ENCODE data around the gene MVB12B. TPM values are rescaled to one million over a fixed set of nuclear protein-coding genes. Genes with fewer than 3 reads are reported as not detected.

Gene MVB12B
- polyA plus RNA-seq, 1 donor from 2014 or later: 39.5 TPM

DNA sequence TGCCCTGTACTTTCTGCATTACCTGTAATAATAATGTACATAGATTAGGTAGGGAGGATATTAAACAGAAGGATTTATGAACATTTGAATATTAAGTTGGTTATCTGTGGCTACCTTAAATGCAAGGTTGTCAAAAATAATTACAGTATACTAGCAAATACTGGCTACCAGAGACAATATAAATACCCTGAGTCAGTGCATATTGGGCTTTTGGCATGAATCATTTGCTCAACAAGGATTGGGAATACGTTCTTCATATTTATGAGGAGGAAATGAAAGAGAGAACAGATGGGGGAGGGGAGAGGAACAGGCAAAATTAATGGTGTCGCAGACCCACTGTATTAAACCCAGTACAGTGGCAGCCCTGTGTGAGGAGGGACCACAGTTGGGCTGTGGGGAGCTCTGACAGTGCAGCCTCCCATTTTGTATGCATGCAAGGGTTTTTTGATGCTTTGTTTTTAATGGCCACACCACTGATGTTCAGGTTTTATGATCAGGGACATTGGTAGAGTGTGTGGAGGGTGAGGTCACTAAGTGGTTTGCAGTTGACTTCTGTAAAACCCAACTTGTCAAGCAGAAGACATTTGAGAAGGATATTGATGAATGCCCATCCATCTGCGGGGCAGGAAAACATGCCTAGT lies 56.9 kb downstream of the MVB12B start:
- H3K27me3 ChIP-seq (ENCODE audit: insufficient read depth, low read depth, low read length): no peaks in the 10 kb centered on the region
- H2AFZ ChIP-seq (ENCODE audit: low read depth, low read length): no peak overlapping the region
- H3K36me3 ChIP-seq (ENCODE audit: insufficient read depth, low read length): no peaks in the 10 kb centered on the region
- H3K9me3 ChIP-seq (ENCODE audit: low read length): no peaks in the 10 kb centered on the region
- H3K4me2 ChIP-seq (ENCODE audit: low read length): no peak overlapping the region
- H4K20me1 ChIP-seq (ENCODE audit: insufficient read depth): no peaks in the 10 kb centered on the region
- no peak overlapping the region for H3K9ac ChIP-seq (ENCODE audit: low read length)
- no peaks in the 10 kb centered on the region for H3F3A ChIP-seq (ENCODE audit: insufficient read depth, low read length, poor library complexity, severe bottlenecking)
- no peak overlapping the region for H3K4me3 ChIP-seq (ENCODE audit: low read length)
- H3K27ac ChIP-seq (ENCODE audit: low read length): no peak overlapping the region
- no peak for TF ChIP-seq CTCF (IDR thresholded peaks at IDR 0.05; ENCODE audit: poor library complexity, severe bottlenecking)
- TF ChIP-seq, protein P1, sequence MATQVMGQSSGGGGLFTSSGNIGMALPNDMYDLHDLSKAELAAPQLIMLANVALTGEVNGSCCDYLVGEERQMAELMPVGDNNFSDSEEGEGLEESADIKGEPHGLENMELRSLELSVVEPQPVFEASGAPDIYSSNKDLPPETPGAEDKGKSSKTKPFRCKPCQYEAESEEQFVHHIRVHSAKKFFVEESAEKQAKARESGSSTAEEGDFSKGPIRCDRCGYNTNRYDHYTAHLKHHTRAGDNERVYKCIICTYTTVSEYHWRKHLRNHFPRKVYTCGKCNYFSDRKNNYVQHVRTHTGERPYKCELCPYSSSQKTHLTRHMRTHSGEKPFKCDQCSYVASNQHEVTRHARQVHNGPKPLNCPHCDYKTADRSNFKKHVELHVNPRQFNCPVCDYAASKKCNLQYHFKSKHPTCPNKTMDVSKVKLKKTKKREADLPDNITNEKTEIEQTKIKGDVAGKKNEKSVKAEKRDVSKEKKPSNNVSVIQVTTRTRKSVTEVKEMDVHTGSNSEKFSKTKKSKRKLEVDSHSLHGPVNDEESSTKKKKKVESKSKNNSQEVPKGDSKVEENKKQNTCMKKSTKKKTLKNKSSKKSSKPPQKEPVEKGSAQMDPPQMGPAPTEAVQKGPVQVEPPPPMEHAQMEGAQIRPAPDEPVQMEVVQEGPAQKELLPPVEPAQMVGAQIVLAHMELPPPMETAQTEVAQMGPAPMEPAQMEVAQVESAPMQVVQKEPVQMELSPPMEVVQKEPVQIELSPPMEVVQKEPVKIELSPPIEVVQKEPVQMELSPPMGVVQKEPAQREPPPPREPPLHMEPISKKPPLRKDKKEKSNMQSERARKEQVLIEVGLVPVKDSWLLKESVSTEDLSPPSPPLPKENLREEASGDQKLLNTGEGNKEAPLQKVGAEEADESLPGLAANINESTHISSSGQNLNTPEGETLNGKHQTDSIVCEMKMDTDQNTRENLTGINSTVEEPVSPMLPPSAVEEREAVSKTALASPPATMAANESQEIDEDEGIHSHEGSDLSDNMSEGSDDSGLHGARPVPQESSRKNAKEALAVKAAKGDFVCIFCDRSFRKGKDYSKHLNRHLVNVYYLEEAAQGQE (IDR thresholded peaks at IDR 0.05; ENCODE audit: borderline replicate concordance): no peak
- TF ChIP-seq EZH2 (IDR thresholded peaks at IDR 0.05; ENCODE audit: borderline replicate concordance, insufficient read depth, low read length, poor library complexity, severe bottlenecking): no peak
- no peak for TF ChIP-seq RAD21 (conservative IDR thresholded peaks at IDR 0.05)
- TF ChIP-seq EP300 (conservative IDR thresholded peaks at IDR 0.05; ENCODE audit: poor library complexity, severe bottlenecking): no peak
- no peak for TF ChIP-seq SMC3 (conservative IDR thresholded peaks at IDR 0.05; ENCODE audit: poor library complexity)
- H3K79me2 ChIP-seq (replicated peaks; ENCODE audit: insufficient read depth, low read length): no peaks in the 10 kb centered on the region
- H3K9me2 ChIP-seq (ENCODE audit: insufficient read depth, low read length): no peaks in the 10 kb centered on the region

- no peaks in the 10 kb centered on the region for H3K9me2 ChIP-seq (ENCODE audit: insufficient read depth, low read length)
- no peak overlapping the region for H3K4me3 ChIP-seq (ENCODE audit: low read length)
- no peak overlapping the region for H3K27ac ChIP-seq (ENCODE audit: low read length)
- no peaks in the 10 kb centered on the region for H4K20me1 ChIP-seq (ENCODE audit: insufficient read depth)
- TF ChIP-seq SMC3 (conservative IDR thresholded peaks at IDR 0.05; ENCODE audit: poor library complexity) (no peak), CTCF (IDR thresholded peaks at IDR 0.05; ENCODE audit: poor library complexity, severe bottlenecking) (no peak), POLR2AphosphoS5 (IDR thresholded peaks at IDR 0.05) (no peak), EP300 (conservative IDR thresholded peaks at IDR 0.05; ENCODE audit: poor library complexity, severe bottlenecking) (no peak), TAF1 (IDR thresholded peaks at IDR 0.05; ENCODE audit: low read depth) (no peak), RAD21 (conservative IDR thresholded peaks at IDR 0.05) (no peak), EZH2 (IDR thresholded peaks at IDR 0.05; ENCODE audit: borderline replicate concordance, insufficient read depth, low read length, poor library complexity, severe bottlenecking) (no peak), MXI1 (conservative IDR thresholded peaks at IDR 0.05; ENCODE audit: poor library complexity, severe bottlenecking) (no peak)
- TF ChIP-seq, protein P1 (IDR thresholded peaks at IDR 0.05; ENCODE audit: borderline replicate concordance): no peak
- no peaks in the 10 kb centered on the region for H3K9me3 ChIP-seq (ENCODE audit: low read length)
- no peak overlapping the region for H3K4me2 ChIP-seq (ENCODE audit: low read length)
- H3K9ac ChIP-seq (ENCODE audit: low read length): no peak overlapping the region
- H3K79me2 ChIP-seq (replicated peaks; ENCODE audit: insufficient read depth, low read length): no peaks in the 10 kb centered on the region
- H3K27me3 ChIP-seq (ENCODE audit: insufficient read depth, low read depth, low read length): no peaks in the 10 kb centered on the region
- H3F3A ChIP-seq (ENCODE audit: insufficient read depth, low read length, poor library complexity, severe bottlenecking): no peaks in the 10 kb centered on the region
- no peak overlapping the region for H2AFZ ChIP-seq (ENCODE audit: low read depth, low read length)
- H3K36me3 ChIP-seq (ENCODE audit: insufficient read depth, low read length): peaks cover 1% of the 10 kb centered on the region
Observed at GRCh38 chr9:126384926-126385325, 58.3 kb downstream of the MVB12B start.
